Stimulated activated CD4-positive, alpha-beta T cell treated with anti-CD3 and anti-CD28 coated beads, Interleukin-1b, Interleukin-23, amount 100 ng/mL, for 4 hours (primary cell): ENCODE results near the gene MYBBP1A.

Experiments used
- DNase-seq, 2 donors: peaks; one replicate each; pipeline ENCODE4 v3.0.0-alpha.2; 2020; ENCODE audit warnings: low read depth in 2 of 2

MYBBP1A gene

DNA sequence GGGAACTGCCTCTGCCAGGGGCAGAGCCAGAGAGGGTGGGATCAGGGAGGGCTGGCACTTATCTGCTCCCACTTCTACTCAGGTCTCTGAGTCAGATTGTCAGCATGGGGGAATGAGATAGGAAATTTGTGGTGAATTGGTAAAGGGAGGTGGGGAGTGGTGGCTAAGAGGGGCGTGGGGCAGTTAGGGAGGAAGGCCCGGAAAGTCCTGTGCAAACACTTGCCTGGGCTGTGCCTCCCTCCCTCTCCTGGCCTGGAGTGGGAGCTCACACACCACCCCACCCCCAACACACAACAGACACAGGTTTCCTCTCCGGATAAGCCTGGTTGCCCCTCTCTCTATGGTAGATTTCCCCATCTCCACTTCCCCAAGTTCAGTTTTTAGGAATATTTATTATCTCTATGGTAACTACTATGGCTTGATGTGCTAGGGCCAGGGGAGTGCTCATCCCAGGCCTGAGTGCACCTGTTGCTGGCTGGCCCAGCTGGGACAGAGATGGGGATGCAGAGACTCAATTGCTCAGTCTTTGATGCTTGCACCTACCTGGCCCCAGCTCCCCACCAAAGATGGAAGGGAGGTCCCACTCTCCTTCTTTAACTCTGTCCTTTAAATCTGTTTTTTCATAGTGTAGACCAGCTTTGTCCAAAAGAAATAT lies 53.8 kb downstream of the MYBBP1A start:
- DNase-seq = no peak

DNA sequence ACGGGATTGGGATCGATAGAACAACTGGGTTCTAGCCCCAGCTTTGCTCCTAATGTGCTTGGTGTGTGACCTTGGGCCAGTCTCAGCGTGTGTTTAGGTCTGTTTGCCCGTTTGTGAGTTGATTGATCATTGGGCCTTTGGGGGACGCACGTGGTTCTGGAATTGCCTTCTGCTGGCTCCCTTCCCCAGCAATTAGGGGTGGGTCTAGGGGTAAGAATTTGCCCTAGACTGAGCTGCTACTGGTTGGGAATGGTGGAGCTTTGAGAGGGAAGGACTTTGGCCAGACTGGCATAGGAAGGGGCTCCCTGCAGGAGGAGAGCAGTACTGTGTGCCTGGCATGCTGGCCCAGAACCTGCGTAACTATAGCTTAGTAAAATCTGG lies 55.0 kb downstream of the MYBBP1A start:
- no peak for DNase-seq

DNA sequence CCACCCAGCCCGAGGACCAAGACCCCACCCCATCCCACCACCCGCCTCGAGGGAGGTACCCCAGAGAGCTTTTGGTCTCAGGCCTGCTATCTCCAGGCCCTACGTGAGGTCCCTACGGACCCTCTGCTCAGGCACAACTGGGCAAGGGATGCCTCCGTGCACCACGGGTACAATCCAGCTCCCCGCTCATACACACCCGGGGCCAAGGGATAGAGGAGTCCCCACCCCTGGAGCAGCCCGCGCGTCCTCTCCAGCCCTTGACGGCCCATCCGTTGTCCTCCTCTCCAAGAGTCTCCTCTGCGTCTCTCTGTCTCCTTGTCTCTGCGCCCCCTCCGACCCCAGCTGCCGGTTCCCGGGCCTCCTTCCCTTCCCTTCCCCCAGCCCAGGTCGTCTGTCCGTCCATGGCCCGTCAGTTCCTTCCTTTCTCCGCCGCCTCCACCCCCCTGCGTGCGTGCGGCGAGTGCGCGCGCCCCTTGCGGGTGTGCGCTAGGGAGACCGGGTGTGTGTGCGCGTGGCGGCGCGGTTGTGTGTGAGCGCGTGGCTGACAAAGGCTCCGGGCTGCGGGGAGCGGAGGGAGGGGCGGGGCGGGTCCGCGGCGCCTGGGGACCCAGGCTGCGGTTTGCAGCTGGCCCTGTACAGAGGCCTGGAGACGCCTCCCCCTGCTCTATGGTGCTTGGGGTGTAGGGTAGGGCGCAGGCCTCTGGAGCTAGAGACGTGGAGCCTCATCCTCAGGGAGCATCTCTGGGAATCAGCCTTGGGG lies 55.6 kb downstream of the MYBBP1A start:
- DNase-seq = peak in 1 of 2 donors; percentile 22

DNA sequence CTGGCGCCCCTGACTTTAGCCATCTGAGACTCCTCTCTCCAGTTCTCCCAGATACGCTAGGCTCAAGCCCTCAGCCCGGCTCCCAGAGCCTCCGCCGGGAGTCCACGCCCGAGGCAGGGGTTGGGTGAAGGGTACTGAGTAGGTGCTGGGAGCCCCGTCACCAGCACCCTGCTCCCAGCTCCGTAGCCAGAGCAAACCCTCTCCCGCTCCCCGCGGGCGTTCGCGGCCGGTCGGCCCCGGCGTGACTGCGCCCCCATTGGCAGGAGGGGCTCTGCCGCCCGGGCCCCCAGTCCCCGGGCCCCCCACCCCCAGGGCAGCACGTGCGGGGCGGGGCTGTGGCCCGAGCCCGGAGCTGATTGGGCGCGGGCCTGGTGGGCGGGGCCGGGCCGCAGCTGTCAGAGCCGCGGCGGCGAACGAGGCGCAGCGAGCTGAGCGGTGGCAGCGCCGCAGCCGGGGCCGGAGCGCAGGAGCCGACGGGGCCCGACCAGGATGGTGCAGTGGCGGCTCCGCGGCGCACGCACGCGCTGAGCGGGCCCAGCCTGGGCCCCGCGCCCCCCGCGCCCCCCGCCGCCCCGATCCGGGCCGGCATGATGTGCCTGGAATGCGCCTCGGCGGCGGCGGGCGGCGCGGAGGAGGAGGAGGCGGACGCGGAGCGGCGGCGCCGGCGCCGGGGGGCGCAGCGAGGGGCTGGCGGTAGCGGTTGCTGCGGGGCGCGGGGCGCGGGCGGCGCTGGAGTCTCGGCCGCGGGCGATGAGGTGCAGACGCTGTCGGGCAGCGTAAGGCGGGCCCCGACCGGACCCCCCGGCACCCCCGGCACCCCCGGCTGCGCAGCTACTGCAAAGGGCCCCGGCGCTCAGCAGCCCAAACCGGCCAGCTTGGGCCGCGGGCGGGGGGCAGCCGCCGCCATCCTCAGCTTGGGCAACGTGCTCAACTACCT lies 56.5 kb downstream of the MYBBP1A start, which contains the start of gene SPNS2:
TSS of gene SPNS2 (plus strand) at position 421 of the 937 bp plus-strand sequence. CDS start at position 588, 167 bp downstream.
- peak; percentile 36 to 70 for DNase-seq

DNA sequence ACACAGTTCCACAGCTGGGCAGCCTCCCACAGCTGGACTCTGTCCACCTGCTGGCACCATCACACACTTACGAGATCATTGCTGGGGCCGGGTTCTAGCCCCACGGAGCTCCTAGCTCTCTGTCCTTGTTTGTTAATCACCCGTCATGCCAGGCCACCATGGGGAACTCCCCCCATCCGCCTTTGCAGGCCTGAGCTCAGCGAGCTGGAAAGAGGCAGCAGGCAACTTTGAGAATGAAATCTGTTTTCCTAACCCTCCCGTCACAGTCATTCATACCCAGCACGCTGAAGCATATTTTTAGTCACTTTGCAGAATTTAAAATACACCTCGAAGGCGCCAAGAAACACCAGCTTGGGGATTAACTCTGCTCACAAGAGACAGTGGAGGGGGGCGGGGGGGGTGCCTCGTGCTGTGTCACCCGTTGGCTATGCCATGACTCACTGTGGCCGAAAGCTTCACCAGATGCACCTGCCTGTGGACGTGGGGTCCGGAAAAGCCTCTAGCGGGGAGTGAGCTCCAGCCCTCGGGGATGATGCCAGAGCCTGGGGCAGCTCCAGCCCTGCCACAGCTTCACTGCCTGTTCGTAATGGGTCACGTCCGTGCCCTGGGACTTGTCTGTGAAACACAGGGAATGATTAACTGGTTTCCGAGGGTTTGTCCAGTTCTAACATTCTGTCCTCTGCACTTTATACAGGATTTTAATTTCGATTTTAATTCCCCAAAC lies 57.9 kb downstream of the MYBBP1A start:
- DNase-seq = no peak

DNA sequence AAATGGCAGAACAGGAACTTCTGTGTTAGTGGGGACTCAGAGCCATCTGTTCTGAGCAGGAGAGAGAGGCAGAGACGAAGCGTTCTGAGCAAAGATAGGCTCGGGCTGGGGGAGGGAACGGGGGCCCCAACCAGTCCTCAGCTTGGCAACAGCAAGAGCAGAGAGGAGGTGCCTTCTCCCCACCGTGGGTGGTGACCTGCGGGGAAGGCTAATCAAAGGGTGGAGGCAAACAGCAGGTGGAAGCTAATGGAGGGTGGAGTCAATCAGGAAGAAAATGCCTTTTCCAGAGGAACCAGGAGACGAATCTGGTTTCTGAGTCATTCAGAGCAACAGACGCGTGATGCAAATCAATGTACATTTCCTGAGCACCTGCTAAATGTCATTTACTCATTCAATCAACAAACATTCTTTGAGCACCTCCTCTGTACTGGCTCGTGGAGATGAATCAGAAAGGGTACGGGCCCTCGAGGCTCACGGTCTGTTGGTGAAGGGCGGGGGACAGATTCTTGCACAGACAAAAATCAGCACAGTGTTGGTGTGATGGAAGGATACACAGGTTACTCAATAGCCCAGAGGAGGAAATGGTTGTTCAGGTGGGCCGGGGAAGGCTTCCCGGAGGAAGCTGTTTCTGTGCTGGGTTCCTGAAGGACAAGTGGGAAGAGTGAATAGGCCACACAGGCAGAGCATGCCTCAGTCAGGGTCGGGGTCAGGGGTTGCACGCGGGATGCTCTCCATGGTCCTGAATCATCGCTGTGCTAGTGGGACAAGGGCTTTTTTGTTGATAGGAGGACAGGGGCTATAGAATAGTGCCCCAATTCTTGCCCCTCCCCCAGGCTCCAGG lies 62.2 kb downstream of the MYBBP1A start:
- no peak for DNase-seq

DNA sequence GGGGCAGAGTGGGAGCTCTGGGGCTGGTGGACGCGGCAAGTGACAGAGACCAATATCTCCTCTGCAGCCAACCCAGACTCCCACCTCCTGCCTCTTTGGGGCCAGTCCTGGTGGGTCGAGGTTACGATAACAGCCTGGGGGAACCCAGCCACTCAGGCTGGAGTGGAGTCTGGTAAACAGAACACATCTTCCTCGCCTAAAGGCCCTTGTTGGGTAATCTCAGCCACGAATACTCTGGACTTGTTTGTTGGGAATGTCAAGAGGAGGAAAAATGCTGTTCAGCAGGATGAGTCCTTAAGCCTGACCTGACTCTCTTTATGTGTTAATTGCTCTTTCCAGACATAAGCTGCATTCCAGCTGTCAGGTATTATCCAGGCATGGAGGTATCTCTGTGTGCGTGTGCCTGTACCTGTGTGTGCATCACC lies 64.5 kb downstream of the MYBBP1A start:
- DNase-seq = no peak

DNA sequence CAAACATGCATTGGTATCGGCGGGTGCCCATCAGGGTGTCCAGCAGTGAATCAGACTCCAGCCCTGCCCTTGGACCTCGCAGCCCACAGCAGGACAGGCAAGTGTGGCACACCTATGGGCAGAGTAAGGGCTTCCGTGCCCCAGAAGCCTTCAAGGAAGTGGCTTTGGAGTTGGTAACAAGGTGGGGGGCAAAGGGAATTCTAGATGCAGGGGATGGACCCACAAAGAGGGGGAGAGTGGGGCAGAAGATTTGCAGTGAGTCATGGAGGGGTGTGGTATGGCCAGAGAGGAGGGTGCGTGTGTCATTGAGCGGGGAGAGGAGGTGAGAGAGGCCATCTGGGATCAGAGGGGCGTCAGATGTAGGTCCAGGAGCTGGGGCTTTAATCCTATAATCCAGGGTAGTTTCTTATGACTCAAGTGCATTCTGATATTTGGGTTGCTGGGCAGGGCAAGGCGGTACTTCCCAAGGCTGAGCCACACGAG lies 65.0 kb downstream of the MYBBP1A start:
- no peak for DNase-seq

DNA sequence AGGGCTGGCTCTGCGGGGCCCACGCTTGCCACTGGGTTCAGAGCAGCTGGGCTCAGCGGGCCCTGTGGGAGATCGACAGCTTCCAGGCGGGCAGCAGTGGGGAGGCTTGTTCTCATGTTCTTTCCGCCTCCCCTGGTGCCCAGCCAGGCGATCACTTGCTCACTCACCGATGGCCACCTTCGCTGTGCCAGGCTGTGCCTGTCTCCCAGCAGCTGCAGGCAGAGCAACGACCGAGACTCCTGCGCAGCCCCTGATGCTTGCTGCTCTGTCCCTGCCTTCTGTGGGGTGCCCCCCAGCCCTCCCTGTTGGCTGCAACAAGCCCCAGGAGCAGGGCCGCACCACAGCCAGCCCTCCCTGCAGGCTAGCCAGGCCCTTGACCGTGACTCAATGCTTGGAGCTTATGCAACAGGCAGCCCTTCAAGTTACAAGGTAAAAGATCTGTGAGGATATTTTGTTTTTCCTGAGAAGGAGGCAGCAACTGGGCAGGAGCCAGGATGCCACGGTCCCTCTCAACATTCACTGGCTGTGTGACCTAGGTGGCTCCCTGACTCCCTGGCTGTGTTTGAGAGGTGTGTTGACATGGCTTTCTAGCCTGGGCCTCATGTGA lies 66.1 kb downstream of the MYBBP1A start:
- no peak for DNase-seq
